ENCODE data around the gene CALCR.
A peak's percentile ranks its signal among the peaks of the same experiment; 100 is the strongest.

The CALCR gene

GRCh38 chr7:93442478-93443224 is 131.9 kb downstream of the CALCR start:
- peak; percentile 21 for DNase-seq

DNA sequence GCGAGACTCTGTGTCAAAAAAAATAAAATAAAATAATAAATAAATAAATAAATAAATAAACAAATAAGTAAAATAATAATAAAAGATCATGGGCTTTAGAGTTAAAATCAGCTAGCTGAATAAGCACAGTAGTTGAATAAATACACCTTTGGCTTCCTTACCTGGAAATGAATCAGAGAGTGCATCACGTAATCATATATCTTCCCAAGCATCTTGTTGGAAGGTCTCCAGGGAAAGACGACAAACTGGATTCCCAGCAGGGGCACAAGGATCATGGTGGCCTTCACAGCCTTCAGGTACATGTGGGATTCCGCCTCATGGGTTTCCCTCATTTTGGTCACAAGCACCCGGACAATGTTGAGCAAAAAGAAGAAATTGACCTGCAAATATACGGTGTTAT is 138.7 kb downstream of the CALCR start:
- no peak for DNase-seq

DNA sequence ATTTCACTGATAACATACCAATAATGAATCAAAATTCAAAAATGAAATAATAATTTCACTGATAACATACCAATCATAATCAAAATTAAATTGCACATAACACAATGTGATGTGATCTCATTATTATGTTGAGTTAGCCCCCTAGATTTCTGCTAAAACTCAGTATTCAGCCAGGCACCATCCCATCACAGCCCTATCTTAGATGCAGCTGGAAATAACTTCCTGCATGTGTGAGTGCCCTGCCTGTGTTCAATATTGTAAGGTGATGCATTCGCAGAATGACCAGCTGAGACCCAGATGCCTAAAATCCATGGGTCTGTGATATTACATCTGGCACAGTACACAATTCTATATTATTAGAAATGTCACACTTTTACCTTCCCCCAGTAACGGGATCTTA is 142.4 kb downstream of the CALCR start:
- DNase-seq, result no peak

- no peak for DNase-seq
Observed at GRCh38 chr7:93430917-93431588, 143.5 kb downstream of the CALCR start.

DNA sequence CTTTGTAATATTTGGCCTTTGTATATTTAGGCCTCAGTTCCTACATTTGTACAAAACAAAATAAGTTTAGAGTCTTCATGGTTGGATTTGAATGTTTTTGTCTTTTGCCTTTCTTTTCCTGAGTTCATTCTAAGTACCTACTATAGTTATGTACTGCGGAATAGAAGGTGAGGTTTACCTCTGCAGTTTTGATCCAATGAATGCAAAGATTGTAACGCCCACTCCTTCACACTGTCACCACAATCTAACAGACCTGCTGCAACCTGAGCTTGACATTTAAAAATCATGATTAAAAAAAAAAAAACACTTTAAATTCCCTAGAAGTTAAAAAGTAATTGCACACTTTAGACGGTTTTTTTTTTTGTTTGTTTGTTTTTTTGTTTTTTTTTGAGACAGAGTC is 145.0 kb downstream of the CALCR start:
- peak; percentile 16 for DNase-seq

- DNase-seq, result no peak
Observed at GRCh38 chr7:93427107-93427506, 147.4 kb downstream of the CALCR start.

DNA sequence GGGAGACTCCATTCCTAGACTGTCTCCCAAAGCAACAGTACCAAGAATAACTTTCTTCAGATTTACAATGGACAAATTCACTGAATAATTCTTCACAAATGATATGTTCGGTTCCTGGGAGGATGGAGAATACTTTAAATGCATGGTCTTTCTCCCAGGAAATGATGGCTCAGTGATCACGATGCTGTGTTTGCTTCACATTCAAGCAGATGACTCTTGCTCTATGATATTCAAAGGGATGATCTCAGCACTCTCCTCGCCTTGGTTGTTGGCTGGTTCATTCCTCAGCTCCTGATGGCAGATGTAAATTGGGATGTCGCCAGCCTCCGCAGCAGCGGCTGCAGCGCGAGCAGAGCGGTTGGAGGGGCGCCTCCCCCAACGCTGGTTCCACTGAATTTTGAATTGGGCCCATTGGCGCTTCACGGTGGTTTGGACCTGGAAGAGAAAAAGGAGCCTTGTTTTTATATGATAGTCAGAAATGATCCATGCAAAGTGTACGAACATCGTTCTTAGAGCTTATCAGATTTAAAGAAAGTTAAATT is 148.3 kb downstream of the CALCR start:
- DNase-seq, result no peak

GRCh38 chr7:93414574-93414973 is 159.9 kb downstream of the CALCR start:
- no peak for DNase-seq

DNA sequence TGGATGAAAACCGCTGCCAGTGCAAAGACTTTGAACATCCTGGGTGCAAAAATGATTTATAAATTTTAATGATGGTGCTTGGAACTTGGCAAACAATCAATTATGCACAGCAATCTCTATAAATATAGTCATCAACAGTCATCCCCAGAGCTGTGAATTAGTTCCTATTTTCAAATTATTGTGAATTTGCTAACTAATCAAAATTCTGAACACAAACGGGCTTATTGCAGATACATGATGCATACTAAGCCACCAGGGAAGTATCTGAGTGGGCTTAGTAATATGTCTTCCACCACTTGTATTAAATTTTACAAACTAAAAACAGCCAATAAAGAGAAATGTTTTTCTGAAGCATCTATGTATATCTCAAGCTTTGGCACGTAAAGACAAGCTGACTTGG is 165.2 kb downstream of the CALCR start:
- no peak for DNase-seq

- no peak for DNase-seq
Observed at GRCh38 chr7:93407239-93407638, 167.3 kb downstream of the CALCR start.

GRCh38 chr7:93402944-93403343 is 171.6 kb downstream of the CALCR start:
- no peak for DNase-seq

DNA sequence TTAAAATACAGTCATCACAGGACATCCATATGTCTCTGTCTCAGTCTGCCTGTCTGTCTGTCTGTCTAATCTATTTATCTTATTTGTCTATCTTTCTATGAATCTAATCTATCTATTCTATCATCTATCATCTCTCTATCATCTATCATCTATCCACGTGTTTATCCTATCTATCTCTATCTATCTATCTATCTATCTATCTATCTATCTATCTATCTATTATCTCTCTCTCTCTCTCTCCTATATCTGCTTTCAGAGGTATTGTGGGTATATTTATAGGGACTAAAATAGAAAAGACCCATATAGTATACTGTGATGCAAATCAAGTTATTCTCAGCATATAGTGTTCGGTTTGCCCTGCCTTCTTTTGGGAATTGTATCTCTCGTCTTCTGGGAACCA is 174.9 kb downstream of the CALCR start:
- no peak for DNase-seq

DNA sequence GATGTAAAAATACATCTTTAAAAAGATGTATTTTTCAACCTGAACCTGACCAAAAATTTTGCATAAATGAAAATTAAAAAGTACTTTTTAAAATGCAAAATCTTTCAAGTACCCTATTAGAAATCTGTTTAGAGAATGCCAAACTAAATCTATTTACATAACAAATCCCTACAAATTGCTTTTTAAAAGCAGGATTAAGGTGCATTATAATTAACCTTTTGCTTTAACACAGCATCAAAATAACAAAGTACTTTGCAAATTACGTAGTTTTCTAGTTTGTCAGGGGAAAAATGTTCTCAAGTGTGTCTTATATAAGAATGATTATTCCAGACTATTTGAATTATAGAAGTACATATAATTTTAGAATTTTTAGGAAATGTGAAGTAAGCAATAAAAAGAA is 181.5 kb downstream of the CALCR start:
- no peak for DNase-seq

- no peak for DNase-seq
Observed at GRCh38 chr7:93390660-93391059, 183.9 kb downstream of the CALCR start.

DNA sequence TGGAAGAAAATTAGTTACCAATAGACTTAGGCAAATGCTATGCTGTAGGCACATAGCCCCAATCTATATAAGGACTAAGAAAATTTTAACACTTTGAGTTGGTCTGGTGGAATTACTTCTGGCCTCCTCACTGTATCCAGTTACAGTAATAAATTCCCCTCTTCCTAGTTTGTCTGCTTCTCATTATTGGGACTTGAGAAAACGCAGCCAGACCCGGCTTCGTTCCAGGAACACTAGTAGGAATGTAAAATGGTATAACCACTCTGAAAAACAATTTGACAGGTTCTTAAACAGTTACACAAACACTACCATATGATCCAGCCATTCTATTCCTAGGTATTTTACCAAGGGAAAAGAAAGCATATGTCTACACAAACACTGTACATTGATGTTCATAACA is 192.2 kb downstream of the CALCR start:
- DNase-seq, result no peak

DNA sequence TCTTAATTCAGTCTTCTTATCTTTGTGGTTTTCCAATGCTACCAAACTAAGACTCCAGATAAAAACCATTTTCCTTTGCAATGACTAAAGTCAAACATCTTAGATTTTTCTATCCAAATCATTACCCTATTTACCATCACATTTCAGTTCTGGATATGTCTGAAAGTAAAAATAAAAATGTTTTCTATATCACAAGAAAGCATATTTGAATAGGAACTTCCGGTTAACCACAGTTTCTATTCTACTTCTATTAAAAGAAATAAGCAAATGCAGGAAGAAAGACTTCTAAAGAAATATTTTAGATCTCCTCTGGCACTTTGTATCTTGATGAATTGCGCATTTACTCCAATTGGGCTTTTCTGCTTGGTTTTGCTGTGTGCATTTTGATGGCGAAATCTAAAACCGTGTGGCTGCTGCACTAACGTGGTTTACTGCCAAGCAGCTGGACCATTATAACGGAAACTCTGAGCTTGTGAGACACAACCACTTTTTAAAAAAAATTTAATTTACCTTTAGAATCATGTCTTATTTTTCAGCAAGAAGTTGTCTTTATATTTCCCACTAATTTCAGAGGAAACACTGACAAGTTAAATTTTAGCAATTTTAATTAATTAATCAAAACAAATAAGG is 196.3 kb downstream of the CALCR start:
- no peak for DNase-seq

- DNase-seq, result no peak
Observed at GRCh38 chr7:93375603-93376002, 198.9 kb downstream of the CALCR start.

Measured in activated CD8-positive, alpha-beta memory T cell treated with anti-CD3 and anti-CD28 coated beads, Interleukin-2, amount 50 U/mL, for 4 hours (primary cell).